ENCODE data around the gene SLIT3. TPM values are rescaled to one million over a fixed set of nuclear protein-coding genes. Genes with fewer than 3 reads are reported as not detected.

The SLIT3 gene
- total RNA-seq, 2 experiments from 2014 or later = 0.30 to 0.43 TPM

GRCh38 chr5:169006842-169007790, 293.8 kb downstream of the SLIT3 start:
- DNase-seq = no peak
- Mint-ChIP-seq H3K4me1 (ENCODE audit: low read depth) (no peaks in the 10 kb centered on the region), H3K4me3 (no peak overlapping the region), H3K27me3 (ENCODE audit: low read depth) (peaks cover 7% of the 10 kb centered on the region), H3K9me3 (no peaks in the 10 kb centered on the region), H3K27ac (no peak overlapping the region), H3K36me3 (ENCODE audit: low read depth) (no peaks in the 10 kb centered on the region)
- intact Hi-C loops (cut with micrococcal nuclease) = no loop called here
- CTCF ChIA-PET = no interaction called here

- Mint-ChIP-seq H3K4me1 (ENCODE audit: low read depth) (no peaks in the 10 kb centered on the region), H3K9me3 (no peaks in the 10 kb centered on the region), H3K27me3 (ENCODE audit: low read depth) (peaks cover 4% of the 10 kb centered on the region), H3K4me3 (no peak overlapping the region), H3K27ac (no peak overlapping the region), H3K36me3 (ENCODE audit: low read depth) (no peaks in the 10 kb centered on the region)
- CTCF ChIA-PET = interaction anchor here (1.5 kb wide), 2 partner anchors 14 to 17 kb away, joined by 3 to 5 read pairs; no protein-coding TSS in a partner anchor
- intact Hi-C loops (cut with micrococcal nuclease) = no loop called here
- DNase-seq = no peak
Measured at GRCh38 chr5:169004551-169004950, 296.4 kb downstream of the SLIT3 start.

GRCh38 chr5:169003721-169004541, 297.0 kb downstream of the SLIT3 start:
- H3K27ac Mint-ChIP-seq = no peak overlapping the region
- H3K4me3 Mint-ChIP-seq = no peak overlapping the region
- no peaks in the 10 kb centered on the region for H3K4me1 Mint-ChIP-seq (ENCODE audit: low read depth)
- intact Hi-C loops (cut with micrococcal nuclease) = no loop called here
- CTCF ChIA-PET = interaction anchor here (1.5 kb wide), 2 partner anchors 13 to 17 kb away, joined by 3 to 5 read pairs; no protein-coding TSS in a partner anchor
- no peaks in the 10 kb centered on the region for H3K36me3 Mint-ChIP-seq (ENCODE audit: low read depth)
- no peak for DNase-seq
- H3K9me3 Mint-ChIP-seq = no peaks in the 10 kb centered on the region
- H3K27me3 Mint-ChIP-seq (ENCODE audit: low read depth) = peaks cover 4% of the 10 kb centered on the region

- intact Hi-C loops (cut with micrococcal nuclease) = no loop called here
- H3K27me3 Mint-ChIP-seq (ENCODE audit: low read depth) = peaks cover 3% of the 10 kb centered on the region
- H3K4me1 Mint-ChIP-seq (ENCODE audit: low read depth) = no peaks in the 10 kb centered on the region
- DNase-seq = no peak
- H3K36me3 Mint-ChIP-seq (ENCODE audit: low read depth) = no peaks in the 10 kb centered on the region
- H3K4me3 Mint-ChIP-seq = no peak overlapping the region
- CTCF ChIA-PET = interaction anchor here (1.5 kb wide), 1 partner anchor 16 kb away, joined by 5 read pairs; no protein-coding TSS in a partner anchor
- H3K9me3 Mint-ChIP-seq = no peaks in the 10 kb centered on the region
- no peak overlapping the region for H3K27ac Mint-ChIP-seq
Measured at GRCh38 chr5:169002953-169003555, 297.9 kb downstream of the SLIT3 start.

- H3K4me1 Mint-ChIP-seq (ENCODE audit: low read depth) = no peaks in the 10 kb centered on the region
- CTCF ChIA-PET = interaction anchor here (0.6 kb wide), 1 partner anchor 310 kb away, joined by 3 read pairs; no protein-coding TSS in a partner anchor
- no peaks in the 10 kb centered on the region for H3K36me3 Mint-ChIP-seq (ENCODE audit: low read depth)
- H3K27me3 Mint-ChIP-seq (ENCODE audit: low read depth) = peaks cover 6% of the 10 kb centered on the region
- DNase-seq = no peak
- H3K9me3 Mint-ChIP-seq = no peaks in the 10 kb centered on the region
- intact Hi-C loops (cut with micrococcal nuclease) = no loop called here
- H3K27ac Mint-ChIP-seq = no peak overlapping the region
- no peak overlapping the region for H3K4me3 Mint-ChIP-seq
Measured at GRCh38 chr5:169001394-169001793, 299.5 kb downstream of the SLIT3 start.

- Mint-ChIP-seq H3K4me3 (no peak overlapping the region), H3K9me3 (no peaks in the 10 kb centered on the region), H3K27ac (no peak overlapping the region), H3K4me1 (ENCODE audit: low read depth) (no peaks in the 10 kb centered on the region), H3K36me3 (ENCODE audit: low read depth) (no peaks in the 10 kb centered on the region), H3K27me3 (ENCODE audit: low read depth) (peaks cover 6% of the 10 kb centered on the region)
- intact Hi-C loops (cut with micrococcal nuclease) = no loop called here
- CTCF ChIA-PET = interaction anchor here (0.8 to 0.9 kb wide), 2 partner anchors 8 to 315 kb away, joined by 3 read pairs; no protein-coding TSS in a partner anchor
- no peak for DNase-seq
Measured at GRCh38 chr5:168995024-168995423, 305.9 kb downstream of the SLIT3 start.

- no peaks in the 10 kb centered on the region for H3K4me1 Mint-ChIP-seq (ENCODE audit: low read depth)
- CTCF ChIA-PET = no interaction called here
- no peak overlapping the region for H3K27ac Mint-ChIP-seq
- H3K27me3 Mint-ChIP-seq (ENCODE audit: low read depth) = peaks cover 7% of the 10 kb centered on the region
- no peaks in the 10 kb centered on the region for H3K36me3 Mint-ChIP-seq (ENCODE audit: low read depth)
- intact Hi-C loops (cut with micrococcal nuclease) = no loop called here
- no peaks in the 10 kb centered on the region for H3K9me3 Mint-ChIP-seq
- no peak overlapping the region for H3K4me3 Mint-ChIP-seq
- no peak for DNase-seq
Measured at GRCh38 chr5:168992687-168993086, 308.3 kb downstream of the SLIT3 start.

GRCh38 chr5:168992016-168992415, 308.9 kb downstream of the SLIT3 start:
- peaks cover 12% of the 10 kb centered on the region for H3K27me3 Mint-ChIP-seq (ENCODE audit: low read depth)
- H3K27ac Mint-ChIP-seq = no peak overlapping the region
- H3K36me3 Mint-ChIP-seq (ENCODE audit: low read depth) = no peaks in the 10 kb centered on the region
- no peak for DNase-seq
- H3K9me3 Mint-ChIP-seq = no peaks in the 10 kb centered on the region
- no peak overlapping the region for H3K4me3 Mint-ChIP-seq
- H3K4me1 Mint-ChIP-seq (ENCODE audit: low read depth) = no peaks in the 10 kb centered on the region
- CTCF ChIA-PET = no interaction called here
- intact Hi-C loops (cut with micrococcal nuclease) = no loop called here

- intact Hi-C loops (cut with micrococcal nuclease) = no loop called here
- H3K9me3 Mint-ChIP-seq = no peaks in the 10 kb centered on the region
- H3K4me1 Mint-ChIP-seq (ENCODE audit: low read depth) = no peaks in the 10 kb centered on the region
- peaks cover 9% of the 10 kb centered on the region for H3K27me3 Mint-ChIP-seq (ENCODE audit: low read depth)
- H3K27ac Mint-ChIP-seq = no peak overlapping the region
- DNase-seq = no peak
- H3K4me3 Mint-ChIP-seq = no peak overlapping the region
- H3K36me3 Mint-ChIP-seq (ENCODE audit: low read depth) = no peaks in the 10 kb centered on the region
- CTCF ChIA-PET = interaction anchor here (1.4 kb wide), 1 partner anchor 13 kb away, joined by 3 read pairs; no protein-coding TSS in a partner anchor
Measured at GRCh38 chr5:168991311-168991710, 309.6 kb downstream of the SLIT3 start.

GRCh38 chr5:168990679-168991078, 310.3 kb downstream of the SLIT3 start:
- Mint-ChIP-seq H3K4me1 (ENCODE audit: low read depth) (no peaks in the 10 kb centered on the region), H3K9me3 (no peaks in the 10 kb centered on the region), H3K36me3 (ENCODE audit: low read depth) (no peaks in the 10 kb centered on the region), H3K27ac (no peak overlapping the region), H3K4me3 (no peak overlapping the region), H3K27me3 (ENCODE audit: low read depth) (peaks cover 9% of the 10 kb centered on the region)
- no peak for DNase-seq
- CTCF ChIA-PET = interaction anchor here (1.4 kb wide), 1 partner anchor 14 kb away, joined by 3 read pairs; no protein-coding TSS in a partner anchor
- intact Hi-C loops (cut with micrococcal nuclease) = no loop called here

GRCh38 chr5:168989731-168990505, 311.0 kb downstream of the SLIT3 start:
- CTCF ChIA-PET = interaction anchor here (0.7 to 1.7 kb wide), 3 partner anchors 14 to 591 kb away, joined by 3 to 4 read pairs (median 3); no protein-coding TSS in a partner anchor
- Mint-ChIP-seq H3K4me3 (no peak overlapping the region), H3K27ac (no peak overlapping the region), H3K4me1 (ENCODE audit: low read depth) (no peaks in the 10 kb centered on the region), H3K9me3 (no peaks in the 10 kb centered on the region), H3K36me3 (ENCODE audit: low read depth) (no peaks in the 10 kb centered on the region), H3K27me3 (ENCODE audit: low read depth) (peaks cover 9% of the 10 kb centered on the region)
- intact Hi-C loops (cut with micrococcal nuclease) = loop anchor here (5.0 to 10.0 kb wide), 2 partner anchors 723 to 1195 kb away; no protein-coding TSS in a partner anchor
- DNase-seq = no peak

Measured in activated naive CD4-positive, alpha-beta T cell treated with anti-CD3 and anti-CD28 coated beads for 36 hours (primary cell).